Heart left ventricle (tissue), 16 donors: Measurements from ENCODE around the gene GNAO1. TPM values are rescaled to one million over a fixed set of nuclear protein-coding genes. Genes with fewer than 3 reads are reported as not detected.

Experiments
- ATAC-seq, 4 donors: fragments of 200-7000 bp; cut with Tn5 transposase; one replicate each; pipeline ENCODE4 v1.9.1; 2020 to 2022; ENCODE audit warnings: moderate library complexity in 4 of 4, mild to moderate bottlenecking in 3 of 4, moderate number of reproducible peaks in 1 of 4
- DNase-seq, 5 donors: peaks; one replicate each; pipeline ENCODE4 v3.0.0-alpha.2; 2020
- H3K27ac ChIP-seq, 12 donors: fragments of 200-600 bp; sonication (generic) in 4 of 12; one replicate each; pipeline versions ENCODE4 v1.5.0 to v1.8.0; 2016 to 2022; ENCODE audit warnings: mild to moderate bottlenecking in 2 of 12
- H3K27me3 ChIP-seq, 9 donors: fragments of 200-600 bp; sonication (generic) in 2 of 9; one replicate each; pipeline versions ENCODE4 v1.5.1 to v1.8.0; 2016 to 2022; ENCODE audit warnings: mild to moderate bottlenecking in 3 of 9
- H3K36me3 ChIP-seq, 9 donors: fragments of 200-600 bp; sonication (generic) in 2 of 9; one replicate each; pipeline versions ENCODE4 v1.5.0 to v1.8.0; 2018 to 2022; ENCODE audit warnings: mild to moderate bottlenecking in 2 of 9
- H3K4me1 ChIP-seq, 12 donors: fragments of 200-600 bp; sonication (generic) in 4 of 12; one replicate each; pipeline versions ENCODE4 v1.5.0 to v1.8.0; 2016 to 2022; ENCODE audit warnings: mild to moderate bottlenecking in 3 of 12
- H3K4me3 ChIP-seq, 12 donors: fragments of 200-600 bp; sonication (generic) in 4 of 12; one replicate each; pipeline versions ENCODE4 v1.5.0 to v1.8.0; 2017 to 2022; ENCODE audit warnings: mild to moderate bottlenecking in 9 of 12, moderate library complexity in 4 of 12
- H3K9me3 ChIP-seq, 12 donors: fragments of 200-600 bp; sonication (generic) in 4 of 12; one replicate each; pipeline versions ENCODE4 v1.5.0 to v1.8.0; 2016 to 2022; ENCODE audit warnings: mild to moderate bottlenecking in 1 of 12
- CTCF ChIP-seq, 12 donors: fragments of 200-600 bp; sonication (generic) in 4 of 12; IDR thresholded peaks; one replicate each; pipeline versions ENCODE4 v1.5.0 to v1.8.0; 2018 to 2022; ENCODE audit warnings: antibody characterized with exemption in 12 of 12, mild to moderate bottlenecking in 5 of 12
- POLR2A ChIP-seq, 2 donors: fragments of 450-650 bp; IDR thresholded peaks; one replicate each; pipeline ENCODE4 v1.6.1; 2017; ENCODE audit warnings: antibody characterized with exemption in 2 of 2, mild to moderate bottlenecking in 2 of 2, moderate library complexity in 2 of 2
- WGBS, 4 donors: extraction: QIAGEN DNeasy Blood & Tissue Kit in 2 of 4; methylation state at CpG; one replicate each; pipeline versions ENCODE4 v1.1.5 to v1.1.7; 2013 to 2018; 5-methylcytosine and 5-hydroxymethylcytosine counted together
- intact Hi-C, 10 donors: fragments of 100-400 bp; cut with DNase I; formaldehyde crosslinking; loops; one replicate each; pipeline versions ENCODE4 v1.11.1 to v1.14.2; 2022
- polyA plus RNA-seq, 2 donors: library from polyadenylated mRNA; stranded (reverse); fragments of 200-250 nt; gene quantifications; one replicate each; pipeline ENCODE4 v1.2.3, GENCODE V29; 2013
- total RNA-seq, 9 donors: library from RNA; depleted of rRNA in 2 of 9; stranded (reverse); fragments of >200 nt in 2 of 9; fragmentation: NEBNext Ultra II Directional in 3 of 9; extraction: Animal tissue kit (Norgen Biotek cat#: 25700) in 3 of 9; gene quantifications; one replicate each; pipeline versions ENCODE4 v1.1.0 to v1.2.4, GENCODE V29; 2016 to 2023
- donor health status: ischemic (EF 13 %, LVEDD 7.1; RV severe dilation, severe dysfunction).
- donor health status: healthy with polysubstance abuse.
- donor health status: DM: no; HTN: yes; CAD: no.
- donor health status: DM: no; HTN: no; CAD: no.
- donor health status: ischemic (EF 25% LVEDD 6.9; RV normal size, moderate dysfunction).
- donor health status: ischemic (EF 25% LVEDD 5.7; RV mildly dilated, moderate dysfunction).
- donor health status: healthy.
- donor health status: DM: yes; HTN: yes; CAD: no.
- donor health status: ischemic (EF 35%, LVEDD 5.7; RV mildly dilated, moderate dysfunction).
- donor health status: nonischemic (EF 11% LVEDD 7.7; RV severe dilation, severe dysfunction).
- donor health status: DM: yes; HTN: yes; CAD: no.
- donor health status: PGD.
- donor health status: ischemic (EF 29% LVEDD 5.4; RV normal size, mild dysfunction).
- donor health status: nonischemic (EF 23%, LVEDD 6.1; RV moderate dilation, normal function).

GNAO1 gene
- total and polyA plus RNA-seq, 11 donors = 1.4 to 26.8 (median 12.0) TPM

GRCh38 chr16:56339431-56340195, 148.3 kb downstream of the GNAO1 start:
- H3K27ac ChIP-seq = no peak overlapping the region
- 94 to 98% (median 96%) methylated on average over 14 to 17 of the region's 17 CpGs for WGBS, 4 donors
- H3K27me3 ChIP-seq = no peaks in the 10 kb centered on the region
- DNase-seq (no peak), ATAC-seq (no peak)
- H3K36me3 ChIP-seq = peaks cover 0 to 14% (median 0%) of the 10 kb centered on the region in 9 donors
- intact Hi-C loops = no loop called here
- no peak for TF ChIP-seq CTCF (IDR thresholded peaks at IDR 0.05)
- TF ChIP-seq POLR2A (IDR thresholded peaks at IDR 0.05) = no peak
- peaks cover 0 to 19% (median 1%) of the 10 kb centered on the region in 12 donors for H3K4me1 ChIP-seq
- H3K9me3 ChIP-seq = no peaks in the 10 kb centered on the region
- no peak overlapping the region for H3K4me3 ChIP-seq

- H3K36me3 ChIP-seq = peaks cover 0 to 14% (median 0%) of the 10 kb centered on the region in 9 donors
- peaks cover 0 to 19% (median 1%) of the 10 kb centered on the region in 12 donors for H3K4me1 ChIP-seq
- H3K9me3 ChIP-seq = no peaks in the 10 kb centered on the region
- ATAC-seq (no peak), DNase-seq (no peak)
- no peak overlapping the region for H3K27ac ChIP-seq
- H3K27me3 ChIP-seq = no peaks in the 10 kb centered on the region
- no peak overlapping the region for H3K4me3 ChIP-seq
- WGBS, 4 donors = 94 to 96% (median 95%) methylated on average over 23 of the region's 23 CpGs
- intact Hi-C loops = no loop called here
- no peak for TF ChIP-seq CTCF (IDR thresholded peaks at IDR 0.05)
These were observed 149.1 kb downstream of the GNAO1 start for GRCh38 chr16:56340416-56340815.

- Histone ChIP-seq H3K4me3 (no peak overlapping the region), H3K9me3 (no peaks in the 10 kb centered on the region), H3K36me3 (peaks cover 0 to 14% (median 0%) of the 10 kb centered on the region in 9 donors), H3K4me1 (peaks cover 0 to 18% (median 1%) of the 10 kb centered on the region in 12 donors), H3K27ac (no peak overlapping the region), H3K27me3 (no peaks in the 10 kb centered on the region)
- intact Hi-C loops = no loop called here
- WGBS, 4 donors = 86 to 89% (median 88%) methylated on average over 16 to 17 of the region's 17 CpGs
- ATAC-seq (no peak), DNase-seq (no peak)
- TF ChIP-seq CTCF (IDR thresholded peaks at IDR 0.05) = no peak
- no peak for TF ChIP-seq POLR2A (IDR thresholded peaks at IDR 0.05)
These were observed 149.6 kb downstream of the GNAO1 start for GRCh38 chr16:56340864-56341365.

GRCh38 chr16:56341656-56342399, 150.5 kb downstream of the GNAO1 start:
- Histone ChIP-seq H3K27ac (no peak overlapping the region), H3K36me3 (peaks cover 0 to 14% (median 0%) of the 10 kb centered on the region in 9 donors), H3K27me3 (no peaks in the 10 kb centered on the region), H3K4me3 (no peak overlapping the region), H3K4me1 (peaks cover 0 to 9% (median 0%) of the 10 kb centered on the region in 12 donors), H3K9me3 (no peaks in the 10 kb centered on the region)
- no peak for DNase-seq
- TF ChIP-seq POLR2A (IDR thresholded peaks at IDR 0.05) (no peak), CTCF (IDR thresholded peaks at IDR 0.05) (no peak)
- 81 to 93% (median 89%) methylated on average over 7 to 9 of the region's 9 CpGs for WGBS, 4 donors
- ATAC-seq = no peak
- intact Hi-C loops = no loop called here
